GM21737 (cell line): ENCODE results near the gene PTCD1.

Experiments
- ATAC-seq: cut with Tn5 transposase; IDR thresholded peaks from one replicate; pipeline ENCODE4 v1.9.1; 2021; ENCODE audit warnings: mild to moderate bottlenecking, moderate library complexity; ENCODE audit not compliant: unreplicated experiment

PTCD1 gene

GRCh38 chr7:99369767-99370391 is 68.7 kb downstream of the PTCD1 start:
- no peak for ATAC-seq

GRCh38 chr7:99368750-99369389 is 69.7 kb downstream of the PTCD1 start:
- no peak for ATAC-seq
